LNCaP clone FGC (cell line): Measurements from ENCODE around the gene PDX1.
"Not testable (repeated sequence)": the region's sequence is repeated elsewhere in the genome, so short reads cannot be mapped to it uniquely, and the experiment has no call there.

Experiments used
- DNase-seq: peaks from one replicate; pipeline ENCODE4 v3.0.0-alpha.2; 2011; ENCODE audit warnings: low read depth
- H3K4me3 ChIP-seq: 2 replicates; pipeline ENCODE4 v1.5.1; 2011; ENCODE audit warnings: mild to moderate bottlenecking, low read depth, low read length, control low read depth
- CTCF ChIP-seq: IDR thresholded peaks from 2 replicates; pipeline ENCODE4 v1.5.1; 2012; ENCODE audit warnings: mild to moderate bottlenecking; ENCODE audit not compliant: control insufficient read depth, insufficient read depth; ENCODE audit errors: extremely low read depth

PDX1 gene

DNA sequence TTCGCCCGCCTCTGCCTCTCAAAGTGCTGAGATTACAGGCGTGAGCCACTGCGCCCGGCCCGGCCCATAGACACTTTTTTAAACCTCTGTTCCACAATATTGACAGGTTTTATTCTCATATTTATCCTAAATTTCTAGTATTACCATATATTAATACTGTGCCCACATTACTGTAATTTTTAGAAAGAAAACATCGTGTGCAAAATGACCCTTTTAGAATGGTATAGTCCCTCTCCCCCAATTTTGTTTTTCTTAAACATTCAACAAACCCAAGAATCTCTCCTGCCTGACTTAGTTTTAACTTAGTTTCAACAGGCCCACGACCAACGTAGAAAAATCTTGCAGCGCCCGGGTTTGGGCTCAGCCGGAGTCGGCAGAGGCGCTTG is 40.2 kb downstream of the PDX1 start:
- no peak for TF ChIP-seq CTCF
- no peak for DNase-seq
- no peak overlapping the region for H3K4me3 ChIP-seq

GRCh38 chr13:27960362-27961226 is 40.8 kb downstream of the PDX1 start:
- H3K4me3 ChIP-seq, result 0 out of 2 replicates have a peak overlapping the region, but pooled peaks have one; percentile 13

GRCh38 chr13:27961227-27962085 is 41.7 kb downstream of the PDX1 start:
- no peak for DNase-seq
- TF ChIP-seq CTCF, result no peak
- H3K4me3 ChIP-seq, result no peak overlapping the region

More at GRCh38 chr13:27960362-27961226, 40.8 kb downstream of the PDX1 start:
- peak; percentile 22 for DNase-seq
- no peak for TF ChIP-seq CTCF

GRCh38 chr13:27962128-27962841 is 42.5 kb downstream of the PDX1 start:
- DNase-seq, result no peak
- H3K4me3 ChIP-seq, result no peak overlapping the region
- no peak for TF ChIP-seq CTCF

DNA sequence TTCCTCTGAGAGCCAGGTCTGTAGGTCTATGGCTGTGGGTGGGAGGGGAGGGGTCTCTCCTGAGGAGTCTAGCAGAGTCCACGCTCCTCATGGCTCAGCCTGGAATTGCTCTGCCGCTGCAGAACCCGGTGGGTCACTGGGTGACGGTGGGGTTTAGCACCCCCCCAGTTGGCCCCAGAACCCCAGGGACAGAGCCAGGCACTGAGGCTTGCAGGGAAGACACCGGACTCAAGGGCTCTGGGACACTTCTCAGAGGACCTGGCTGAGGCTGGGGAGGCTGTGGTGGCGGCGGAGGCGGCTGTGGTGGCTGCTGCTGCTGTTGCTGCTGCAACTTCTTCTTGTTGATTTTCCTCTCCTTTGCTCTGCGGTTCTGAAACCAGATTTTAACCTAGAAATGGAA is 43.2 kb downstream of the PDX1 start:
- no peak for TF ChIP-seq CTCF

DNA sequence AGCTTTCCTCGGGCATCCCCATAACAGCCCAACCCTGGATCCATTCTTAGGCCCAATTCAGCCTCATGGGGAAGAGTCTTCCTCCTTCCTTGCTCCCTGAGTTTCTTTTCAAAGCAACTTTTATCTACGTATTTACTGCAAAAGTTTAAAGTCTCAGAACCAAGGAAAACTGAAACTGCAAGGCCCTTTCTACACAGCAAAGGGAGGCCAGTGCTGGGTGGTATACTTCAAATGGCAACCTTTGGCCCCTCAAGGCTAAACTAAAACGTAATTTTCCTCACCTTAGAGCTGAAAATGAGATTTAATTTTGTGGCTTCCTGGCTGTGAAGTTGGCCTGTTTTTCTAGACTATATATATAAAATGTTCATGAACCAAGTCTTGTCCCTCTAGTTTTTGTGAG is 43.7 kb downstream of the PDX1 start:
- TF ChIP-seq CTCF, result no peak
- DNase-seq, result no peak
- no peak overlapping the region for H3K4me3 ChIP-seq

More for the DNA sequence above, 43.2 kb downstream of the PDX1 start:
- no peak overlapping the region for H3K4me3 ChIP-seq
- DNase-seq, result no peak

GRCh38 chr13:27964206-27964605 is 44.4 kb downstream of the PDX1 start:
- not testable (repeated sequence) for DNase-seq, H3K4me3 ChIP-seq
